ENCODE measurements around the gene PPP2R2C. TPM values are rescaled to one million over a fixed set of nuclear protein-coding genes. Genes with fewer than 3 reads are reported as not detected.

The PPP2R2C gene
- total RNA-seq, 1 experiment from 2014 or later, result not detected

GRCh38 chr4:6456450-6456849 is 16.0 kb downstream of the PPP2R2C start:
- no peak for TF ChIP-seq CTCF (IDR thresholded peaks at IDR 0.05; ENCODE audit: insufficient read depth in 1 of 2, low read depth in 1 of 2, low read length in 1 of 2, severe bottlenecking in 1 of 2, unreplicated experiment in 1 of 2)
- H3K9me3 ChIP-seq, result no peaks in the 10 kb centered on the region
- no TSS peak for BruUV-seq (replicated peaks)
- CTCF ChIA-PET, result no interaction called here
- no peaks in the 10 kb centered on the region; the same call in 1 of the 2 replicates for H3K27me3 ChIP-seq (replicated peaks; ENCODE audit: control insufficient read depth, insufficient read depth, low read length)
- no peaks in the 10 kb centered on the region for H3K36me3 ChIP-seq (ENCODE audit: control insufficient read depth, insufficient read depth, low read length)
- H3K36me3 Mint-ChIP-seq (ENCODE audit: insufficient read depth, unreplicated experiment), result no peaks in the 10 kb centered on the region
- DNase-seq, result no peak
- H3K9me3 Mint-ChIP-seq (ENCODE audit: unreplicated experiment), result no peaks in the 10 kb centered on the region
- POLR2A ChIA-PET, result no interaction called here
- no peak overlapping the region for H3K4me3 Mint-ChIP-seq (ENCODE audit: unreplicated experiment)
- H3K4me1 ChIP-seq, result no peaks in the 10 kb centered on the region
- intact Hi-C loops (cut with micrococcal nuclease; ENCODE audit: unreplicated experiment), result no loop called here
- H3K27me3 Mint-ChIP-seq (ENCODE audit: insufficient read depth, unreplicated experiment), result peaks cover 34% of the 10 kb centered on the region
- H3K4me3 ChIP-seq (ENCODE audit: low read depth, low read length), result no peak overlapping the region
- H3K4me1 Mint-ChIP-seq (ENCODE audit: low read depth, unreplicated experiment), result no peaks in the 10 kb centered on the region
- H3K27ac Mint-ChIP-seq (ENCODE audit: unreplicated experiment), result no peak overlapping the region

GRCh38 chr4:6454112-6454910 is 18.1 kb downstream of the PPP2R2C start:
- ChIA-PET CTCF (no interaction called here), POLR2A (no interaction called here)
- no peak for DNase-seq
- no peaks in the 10 kb centered on the region for H3K36me3 ChIP-seq (ENCODE audit: control insufficient read depth, insufficient read depth, low read length)
- no peaks in the 10 kb centered on the region; the same call in 1 of the 2 replicates for H3K27me3 ChIP-seq (replicated peaks; ENCODE audit: control insufficient read depth, insufficient read depth, low read length)
- TF ChIP-seq CTCF (IDR thresholded peaks at IDR 0.05; ENCODE audit: insufficient read depth in 1 of 2, low read depth in 1 of 2, low read length in 1 of 2, severe bottlenecking in 1 of 2, unreplicated experiment in 1 of 2), result no peak
- H3K4me1 ChIP-seq, result no peaks in the 10 kb centered on the region
- Mint-ChIP-seq H3K9me3 (ENCODE audit: unreplicated experiment) (no peaks in the 10 kb centered on the region), H3K27me3 (ENCODE audit: insufficient read depth, unreplicated experiment) (peaks cover 38% of the 10 kb centered on the region), H3K27ac (ENCODE audit: unreplicated experiment) (no peak overlapping the region), H3K4me3 (ENCODE audit: unreplicated experiment) (no peak overlapping the region), H3K4me1 (ENCODE audit: low read depth, unreplicated experiment) (no peaks in the 10 kb centered on the region), H3K36me3 (ENCODE audit: insufficient read depth, unreplicated experiment) (no peaks in the 10 kb centered on the region)
- no peaks in the 10 kb centered on the region for H3K9me3 ChIP-seq
- H3K4me3 ChIP-seq (ENCODE audit: low read depth, low read length), result no peak overlapping the region
- intact Hi-C loops (cut with micrococcal nuclease; ENCODE audit: unreplicated experiment), result no loop called here
- BruUV-seq (replicated peaks), result no TSS peak

GRCh38 chr4:6453688-6453990 is 18.8 kb downstream of the PPP2R2C start:
- no peak for DNase-seq
- no peak for TF ChIP-seq CTCF (IDR thresholded peaks at IDR 0.05; ENCODE audit: insufficient read depth in 1 of 2, low read depth in 1 of 2, low read length in 1 of 2, severe bottlenecking in 1 of 2, unreplicated experiment in 1 of 2)
- no peak overlapping the region for H3K4me3 Mint-ChIP-seq (ENCODE audit: unreplicated experiment)
- H3K27ac Mint-ChIP-seq (ENCODE audit: unreplicated experiment), result no peak overlapping the region
- H3K36me3 Mint-ChIP-seq (ENCODE audit: insufficient read depth, unreplicated experiment), result no peaks in the 10 kb centered on the region
- no peaks in the 10 kb centered on the region; the same call in 1 of the 2 replicates for H3K27me3 ChIP-seq (replicated peaks; ENCODE audit: control insufficient read depth, insufficient read depth, low read length)
- CTCF ChIA-PET, result no interaction called here
- H3K36me3 ChIP-seq (ENCODE audit: control insufficient read depth, insufficient read depth, low read length), result no peaks in the 10 kb centered on the region
- H3K9me3 Mint-ChIP-seq (ENCODE audit: unreplicated experiment), result no peaks in the 10 kb centered on the region
- H3K4me1 Mint-ChIP-seq (ENCODE audit: low read depth, unreplicated experiment), result no peaks in the 10 kb centered on the region
- POLR2A ChIA-PET, result no interaction called here
- no TSS peak for BruUV-seq (replicated peaks)
- H3K4me1 ChIP-seq, result no peaks in the 10 kb centered on the region
- peaks cover 38% of the 10 kb centered on the region for H3K27me3 Mint-ChIP-seq (ENCODE audit: insufficient read depth, unreplicated experiment)
- no peak overlapping the region for H3K4me3 ChIP-seq (ENCODE audit: low read depth, low read length)
- no peaks in the 10 kb centered on the region for H3K9me3 ChIP-seq
- intact Hi-C loops (cut with micrococcal nuclease; ENCODE audit: unreplicated experiment), result no loop called here
